Large intestine (tissue), 3 donors: Measurements from ENCODE around the gene SSH2. TPM values are rescaled to one million over a fixed set of nuclear protein-coding genes. Genes with fewer than 3 reads are reported as not detected.
A peak's percentile ranks its signal among the peaks of the same experiment; 100 is the strongest.
"Not testable (repeated sequence)": the region's sequence is repeated elsewhere in the genome, so short reads cannot be mapped to it uniquely, and the experiment has no call there.

Experiments
- DNase-seq, 2 donors: peaks; one replicate each; pipeline versions ENCODE4 v3.0.0 to v3.0.0-alpha.2; 2013
- H3K27ac ChIP-seq: one replicate; pipeline ENCODE4 v1.5.1; 2013; ENCODE audit warnings: low read length
- H3K27me3 ChIP-seq: 2 replicates; pipeline ENCODE4 v1.6.1; 2013; ENCODE audit warnings: low read length; ENCODE audit not compliant: control insufficient read depth, insufficient read depth
- H3K36me3 ChIP-seq: 2 replicates; pipeline ENCODE4 v1.6.1; 2013; ENCODE audit warnings: low read length; ENCODE audit not compliant: control insufficient read depth, insufficient read depth
- H3K4me1 ChIP-seq: one replicate; pipeline ENCODE4 v1.6.1; 2013; ENCODE audit warnings: low read length; ENCODE audit not compliant: control insufficient read depth, insufficient read depth
- H3K4me3 ChIP-seq: one replicate; pipeline ENCODE4 v1.5.1; 2013; ENCODE audit warnings: low read length
- H3K9me3 ChIP-seq: one replicate; pipeline ENCODE4 v1.6.1; 2013; ENCODE audit warnings: mild to moderate bottlenecking, low read depth, low read length, moderate library complexity; ENCODE audit not compliant: control insufficient read depth
- WGBS: methylation state at CpG from one replicate; pipeline ENCODE4 v1.1.5; 2013; ENCODE audit warnings: low lambda C conversion rate; ENCODE audit not compliant: insufficient coverage; 5-methylcytosine and 5-hydroxymethylcytosine counted together
- polyA plus RNA-seq: library from polyadenylated mRNA; unstranded; fragments of 120-200 nt; gene quantifications from one replicate; pipeline ENCODE4 v1.2.1, GENCODE V29; 2013

Gene SSH2
- polyA plus RNA-seq, 1 donor: 16.2 TPM

- no peak overlapping the region for H3K4me3 ChIP-seq
- H3K36me3 ChIP-seq: peaks cover 2% of the 10 kb centered on the region
- no peak overlapping the region for H3K27ac ChIP-seq
- no peaks in the 10 kb centered on the region for H3K4me1 ChIP-seq
- WGBS: no CpG with 5 or more reads among the region's 5 CpGs
- H3K9me3 ChIP-seq: no peaks in the 10 kb centered on the region
- H3K27me3 ChIP-seq: no peaks in the 10 kb centered on the region
- DNase-seq: no peak
Measured at GRCh38 chr17:29782917-29783316, 147.1 kb downstream of the SSH2 start.

GRCh38 chr17:29779812-29780190, 150.2 kb downstream of the SSH2 start:
- H3K36me3 ChIP-seq: not testable (repeated sequence)

GRCh38 chr17:29778956-29779811, 150.8 kb downstream of the SSH2 start:
- Histone ChIP-seq H3K4me3 (no peak overlapping the region), H3K36me3 (peaks cover 2% of the 10 kb centered on the region), H3K27me3 (no peaks in the 10 kb centered on the region), H3K9me3 (no peaks in the 10 kb centered on the region), H3K4me1 (no peaks in the 10 kb centered on the region), H3K27ac (no peak overlapping the region)
- DNase-seq: peak; percentile 27 to 39
- 83% methylated on average over 1 of the region's 8 CpGs for WGBS

More at GRCh38 chr17:29779812-29780190, 150.2 kb downstream of the SSH2 start:
- not testable (repeated sequence) for H3K9me3 ChIP-seq, H3K27ac ChIP-seq, DNase-seq, H3K27me3 ChIP-seq, H3K4me1 ChIP-seq, H3K4me3 ChIP-seq
- WGBS: no CpG with 5 or more reads among the region's 8 CpGs

GRCh38 chr17:29777663-29778062, 152.4 kb downstream of the SSH2 start:
- Histone ChIP-seq H3K9me3 (no peaks in the 10 kb centered on the region), H3K36me3 (no peaks in the 10 kb centered on the region), H3K27me3 (no peaks in the 10 kb centered on the region), H3K4me3 (no peak overlapping the region), H3K27ac (no peak overlapping the region), H3K4me1 (no peaks in the 10 kb centered on the region)
- WGBS: no CpG with 5 or more reads among the region's 1 CpG
- no peak for DNase-seq

GRCh38 chr17:29776026-29776425, 154.0 kb downstream of the SSH2 start:
- no peaks in the 10 kb centered on the region for H3K27me3 ChIP-seq
- no peak overlapping the region for H3K27ac ChIP-seq
- H3K36me3 ChIP-seq: no peaks in the 10 kb centered on the region
- WGBS: 100% methylated on average over 2 of the region's 5 CpGs
- no peaks in the 10 kb centered on the region for H3K4me1 ChIP-seq
- DNase-seq: no peak
- H3K4me3 ChIP-seq: no peak overlapping the region
- no peaks in the 10 kb centered on the region for H3K9me3 ChIP-seq

- Histone ChIP-seq H3K27ac (no peak overlapping the region), H3K27me3 (no peaks in the 10 kb centered on the region), H3K36me3 (no peaks in the 10 kb centered on the region), H3K4me1 (no peaks in the 10 kb centered on the region), H3K9me3 (no peaks in the 10 kb centered on the region), H3K4me3 (no peak overlapping the region)
- WGBS: no CpG with 5 or more reads among the region's 2 CpGs
- no peak for DNase-seq
Measured at GRCh38 chr17:29772981-29773380, 157.0 kb downstream of the SSH2 start.

GRCh38 chr17:29771546-29771945, 158.5 kb downstream of the SSH2 start:
- DNase-seq: no peak
- WGBS: no CpG with 5 or more reads among the region's 1 CpG

GRCh38 chr17:29769225-29769624, 160.8 kb downstream of the SSH2 start:
- Histone ChIP-seq H3K27ac (no peak overlapping the region), H3K4me1 (no peaks in the 10 kb centered on the region), H3K9me3 (no peaks in the 10 kb centered on the region), H3K36me3 (no peaks in the 10 kb centered on the region), H3K27me3 (no peaks in the 10 kb centered on the region), H3K4me3 (no peak overlapping the region)
- no peak for DNase-seq

More at GRCh38 chr17:29771546-29771945, 158.5 kb downstream of the SSH2 start:
- Histone ChIP-seq H3K27me3 (no peaks in the 10 kb centered on the region), H3K9me3 (no peaks in the 10 kb centered on the region), H3K4me1 (no peaks in the 10 kb centered on the region), H3K27ac (no peak overlapping the region), H3K4me3 (no peak overlapping the region), H3K36me3 (no peaks in the 10 kb centered on the region)

- H3K27me3 ChIP-seq: no peaks in the 10 kb centered on the region
- H3K4me1 ChIP-seq: no peaks in the 10 kb centered on the region
- no peak overlapping the region for H3K27ac ChIP-seq
- no peak for DNase-seq
- H3K9me3 ChIP-seq: no peaks in the 10 kb centered on the region
- no peak overlapping the region for H3K4me3 ChIP-seq
- H3K36me3 ChIP-seq: no peaks in the 10 kb centered on the region
Measured at GRCh38 chr17:29766796-29767327, 163.2 kb downstream of the SSH2 start.

GRCh38 chr17:29764748-29765147, 165.3 kb downstream of the SSH2 start:
- no peak for DNase-seq
- Histone ChIP-seq H3K27ac (no peak overlapping the region), H3K36me3 (no peaks in the 10 kb centered on the region), H3K27me3 (no peaks in the 10 kb centered on the region), H3K9me3 (no peaks in the 10 kb centered on the region), H3K4me3 (no peak overlapping the region), H3K4me1 (no peaks in the 10 kb centered on the region)
- WGBS: no CpG with 5 or more reads among the region's 1 CpG

GRCh38 chr17:29764217-29764616, 165.8 kb downstream of the SSH2 start:
- no CpG with 5 or more reads among the region's 2 CpGs for WGBS
- H3K27me3 ChIP-seq: no peaks in the 10 kb centered on the region
- no peak overlapping the region for H3K4me3 ChIP-seq
- no peaks in the 10 kb centered on the region for H3K4me1 ChIP-seq
- no peaks in the 10 kb centered on the region for H3K9me3 ChIP-seq
- H3K36me3 ChIP-seq: no peaks in the 10 kb centered on the region
- H3K27ac ChIP-seq: no peak overlapping the region
- DNase-seq: no peak
